Heart right ventricle (tissue), 16 donors: ENCODE measurements around the gene MYO6. TPM values are rescaled to one million over a fixed set of nuclear protein-coding genes. Genes with fewer than 3 reads are reported as not detected.

Experiments used
- ATAC-seq, 8 donors: fragments of 200-7000 bp; cut with Tn5 transposase; one replicate each; pipeline ENCODE4 v1.9.1; 2020; ENCODE audit warnings: mild to moderate bottlenecking in 8 of 8, moderate library complexity in 8 of 8, moderate number of reproducible peaks in 1 of 8
- DNase-seq, 2 donors: peaks; one replicate each; pipeline ENCODE4 v3.0.0-alpha.2; 2020
- H3K27ac ChIP-seq, 10 donors: fragments of 200-600 bp; sonication (generic) in 2 of 10; one replicate each; pipeline versions ENCODE4 v1.5.0 to v1.8.0; 2020 to 2022; ENCODE audit warnings: mild to moderate bottlenecking in 3 of 10
- H3K27me3 ChIP-seq, 7 donors: fragments of 200-600 bp; one replicate each; pipeline ENCODE4 v1.8.0; 2021 to 2022; ENCODE audit warnings: mild to moderate bottlenecking in 2 of 7
- H3K36me3 ChIP-seq, 9 donors: fragments of 200-600 bp; sonication (generic) in 1 of 9; one replicate each; pipeline versions ENCODE4 v1.5.0 to v1.8.0; 2020 to 2022; ENCODE audit warnings: mild to moderate bottlenecking in 2 of 9
- H3K4me1 ChIP-seq, 9 donors: fragments of 200-600 bp; sonication (generic) in 1 of 9; one replicate each; pipeline versions ENCODE4 v1.5.0 to v1.8.0; 2020 to 2022; ENCODE audit warnings: mild to moderate bottlenecking in 4 of 9
- H3K4me3 ChIP-seq, 10 donors: fragments of 200-600 bp; sonication (generic) in 2 of 10; one replicate each; pipeline versions ENCODE4 v1.5.0 to v1.8.0; 2020 to 2022; ENCODE audit warnings: mild to moderate bottlenecking in 7 of 10, moderate library complexity in 2 of 10
- H3K9me3 ChIP-seq, 11 donors: fragments of 200-600 bp in 10 of 11; sonication (generic) in 2 of 11; one replicate each; pipeline versions ENCODE4 v1.5.0 to v1.8.0; 2013 to 2022; ENCODE audit warnings: mild to moderate bottlenecking in 2 of 11, control low read depth in 1 of 11, moderate library complexity in 1 of 11
- CTCF ChIP-seq, 9 donors: fragments of 200-600 bp; sonication (generic) in 2 of 9; IDR thresholded peaks; one replicate each; pipeline versions ENCODE4 v1.5.0 to v1.8.0; 2021 to 2022; ENCODE audit warnings: antibody characterized with exemption in 9 of 9, mild to moderate bottlenecking in 5 of 9, moderate library complexity in 1 of 9
- WGBS, 2 donors: extraction: QIAGEN DNeasy Blood & Tissue Kit; methylation state at CpG; one replicate each; pipeline ENCODE4 v1.1.7; 2013; ENCODE audit warnings: inconsistent platforms in 1 of 2; 5-methylcytosine and 5-hydroxymethylcytosine counted together
- intact Hi-C, 10 donors: fragments of 100-400 bp; cut with DNase I; formaldehyde crosslinking; loops; one replicate each; pipeline versions ENCODE4 v1.11.1 to v1.14.2; 2022
- polyA plus RNA-seq, 2 donors: library from polyadenylated mRNA; stranded (reverse); fragments of 200-250 nt; gene quantifications; one replicate each; pipeline ENCODE4 v1.2.3, GENCODE V29; 2013
- total RNA-seq, 10 donors: library from RNA; stranded (reverse); fragmentation: NEBNext Ultra II Directional in 3 of 10; extraction: Animal tissue kit (Norgen Biotek cat#: 25700) in 3 of 10; gene quantifications; one replicate each; pipeline versions ENCODE4 v1.2.1 to v1.2.4, GENCODE V29; 2021 to 2023
- donor health status: Arrhythmogenic right ventricular cardiomyopathy.
- donor health status: ischemic (EF 13 %, LVEDD 7.1; RV severe dilation, severe dysfunction).
- donor health status: healthy with polysubstance abuse.
- donor health status: DM: no; HTN: yes; CAD: no.
- donor health status: DM: no; HTN: no; CAD: no.
- donor health status: ischemic (EF 25% LVEDD 6.9; RV normal size, moderate dysfunction).
- donor health status: ischemic (EF 25% LVEDD 5.7; RV mildly dilated, moderate dysfunction).
- donor health status: healthy.
- donor health status: DM: yes; HTN: yes; CAD: no.
- donor health status: Ischemic cardiomyopathy.
- donor health status: ischemic (EF 35%, LVEDD 5.7; RV mildly dilated, moderate dysfunction).
- donor health status: nonischemic (EF 11% LVEDD 7.7; RV severe dilation, severe dysfunction).
- donor health status: DM: yes; HTN: yes; CAD: no.
- donor health status: PGD.
- donor health status: ischemic (EF 29% LVEDD 5.4; RV normal size, mild dysfunction).
- donor health status: nonischemic (EF 23%, LVEDD 6.1; RV moderate dilation, normal function).

MYO6 gene
- total and polyA plus RNA-seq, 12 donors = 2.4 to 9.7 (median 5.1) TPM

- ATAC-seq = no peak
- intact Hi-C loops = no loop called here
- 71 to 77% methylated on average over 2 of the region's 2 CpGs for WGBS, 2 donors
- no peaks in the 10 kb centered on the region for H3K27me3 ChIP-seq
- no peak overlapping the region for H3K27ac ChIP-seq
- H3K36me3 ChIP-seq = peaks cover 0 to 7% (median 0%) of the 10 kb centered on the region in 9 donors
- no peaks in the 10 kb centered on the region for H3K9me3 ChIP-seq
- TF ChIP-seq CTCF (IDR thresholded peaks at IDR 0.05) = no peak
- H3K4me3 ChIP-seq = no peak overlapping the region
- no peak for DNase-seq
- H3K4me1 ChIP-seq = peaks cover 0 to 20% (median 6%) of the 10 kb centered on the region in 9 donors
Observed at GRCh38 chr6:75776461-75776860, 27.4 kb downstream of the MYO6 start.

- no peaks in the 10 kb centered on the region for H3K27me3 ChIP-seq
- peaks cover 0 to 25% (median 6%) of the 10 kb centered on the region in 9 donors for H3K4me1 ChIP-seq
- WGBS, 2 donors = 97 to 100% methylated on average over 4 of the region's 4 CpGs
- no peak for DNase-seq
- no peaks in the 10 kb centered on the region for H3K9me3 ChIP-seq
- H3K4me3 ChIP-seq = no peak overlapping the region
- intact Hi-C loops = no loop called here
- H3K36me3 ChIP-seq = peaks cover 0 to 7% (median 0%) of the 10 kb centered on the region in 9 donors
- ATAC-seq = no peak
- no peak for TF ChIP-seq CTCF (IDR thresholded peaks at IDR 0.05)
- H3K27ac ChIP-seq = no peak overlapping the region
Observed at GRCh38 chr6:75778757-75779156, 29.7 kb downstream of the MYO6 start.

- Histone ChIP-seq H3K4me1 (peaks cover 0 to 6% (median 0%) of the 10 kb centered on the region in 9 donors), H3K9me3 (no peaks in the 10 kb centered on the region), H3K36me3 (no peaks in the 10 kb centered on the region), H3K27ac (no peak overlapping the region), H3K27me3 (no peaks in the 10 kb centered on the region), H3K4me3 (no peak overlapping the region)
- intact Hi-C loops = no loop called here
- DNase-seq (no peak), ATAC-seq (no peak)
- no peak for TF ChIP-seq CTCF (IDR thresholded peaks at IDR 0.05)
- 92 to 94% methylated on average over 2 of the region's 2 CpGs for WGBS, 2 donors
Observed at GRCh38 chr6:75786152-75786551, 37.1 kb downstream of the MYO6 start.

GRCh38 chr6:75788894-75789293, 39.9 kb downstream of the MYO6 start:
- DNase-seq = no peak
- WGBS, 2 donors = 92 to 93% methylated on average over 1 of the region's 1 CpG
- no peak for ATAC-seq
- Histone ChIP-seq H3K27ac (no peak overlapping the region), H3K4me3 (no peak overlapping the region), H3K9me3 (no peaks in the 10 kb centered on the region), H3K27me3 (no peaks in the 10 kb centered on the region), H3K4me1 (peaks cover 0 to 9% (median 0%) of the 10 kb centered on the region in 9 donors), H3K36me3 (no peaks in the 10 kb centered on the region)
- TF ChIP-seq CTCF (IDR thresholded peaks at IDR 0.05) = no peak
- intact Hi-C loops = no loop called here
